ENCODE results near the gene MCF2L2. TPM values are rescaled to one million over a fixed set of nuclear protein-coding genes. Genes with fewer than 3 reads are reported as not detected.

MCF2L2 gene
- total RNA-seq, 1 experiment from 2014 or later, result 3.9 TPM

- ChIA-PET POLR2A (no interaction called here), CTCF (interaction anchor here (0.7 kb wide), 1 partner anchor 44 kb away, joined by 4 read pairs; no protein-coding TSS in a partner anchor)
- H3K9me3 ChIP-seq, result no peaks in the 10 kb centered on the region
- no peak overlapping the region for H3K27ac Mint-ChIP-seq (ENCODE audit: unreplicated experiment)
- no peak overlapping the region for H3K4me3 Mint-ChIP-seq (ENCODE audit: unreplicated experiment)
- no peak for TF ChIP-seq CTCF (IDR thresholded peaks at IDR 0.05; ENCODE audit: insufficient read depth in 1 of 2, low read depth in 1 of 2, low read length in 1 of 2, severe bottlenecking in 1 of 2, unreplicated experiment in 1 of 2)
- no peaks in the 10 kb centered on the region for H3K27me3 ChIP-seq (replicated peaks; ENCODE audit: control insufficient read depth, insufficient read depth, low read length)
- no TSS peak for BruUV-seq (replicated peaks)
- H3K27me3 Mint-ChIP-seq (ENCODE audit: insufficient read depth, unreplicated experiment), result no peaks in the 10 kb centered on the region
- no peaks in the 10 kb centered on the region for H3K36me3 Mint-ChIP-seq (ENCODE audit: insufficient read depth, unreplicated experiment)
- intact Hi-C loops (cut with micrococcal nuclease; ENCODE audit: unreplicated experiment), result no loop called here
- H3K9me3 Mint-ChIP-seq (ENCODE audit: unreplicated experiment), result no peaks in the 10 kb centered on the region
- no peak overlapping the region for H3K4me3 ChIP-seq (ENCODE audit: low read depth, low read length)
- no peak for DNase-seq
- H3K36me3 ChIP-seq (ENCODE audit: control insufficient read depth, insufficient read depth, low read length), result no peaks in the 10 kb centered on the region; the same call in 1 of the 2 replicates
- 0 out of 2 replicates have a peak, but pooled peaks cover 4% of the 10 kb centered on the region for H3K4me1 ChIP-seq
- peaks cover 12% of the 10 kb centered on the region for H3K4me1 Mint-ChIP-seq (ENCODE audit: low read depth, unreplicated experiment)
Observed at GRCh38 chr3:183378545-183378944, 49.9 kb downstream of the MCF2L2 start.

- Mint-ChIP-seq H3K9me3 (ENCODE audit: unreplicated experiment) (no peaks in the 10 kb centered on the region), H3K4me3 (ENCODE audit: unreplicated experiment) (no peak overlapping the region), H3K27me3 (ENCODE audit: insufficient read depth, unreplicated experiment) (no peaks in the 10 kb centered on the region), H3K36me3 (ENCODE audit: insufficient read depth, unreplicated experiment) (no peaks in the 10 kb centered on the region), H3K27ac (ENCODE audit: unreplicated experiment) (no peak overlapping the region), H3K4me1 (ENCODE audit: low read depth, unreplicated experiment) (peaks cover 12% of the 10 kb centered on the region)
- TF ChIP-seq CTCF (IDR thresholded peaks at IDR 0.05; ENCODE audit: insufficient read depth in 1 of 2, low read depth in 1 of 2, low read length in 1 of 2, severe bottlenecking in 1 of 2, unreplicated experiment in 1 of 2), result no peak
- ChIA-PET POLR2A (no interaction called here), CTCF (no interaction called here)
- BruUV-seq (replicated peaks), result no TSS peak
- Histone ChIP-seq H3K4me3 (ENCODE audit: low read depth, low read length) (no peak overlapping the region), H3K36me3 (ENCODE audit: control insufficient read depth, insufficient read depth, low read length) (no peaks in the 10 kb centered on the region; the same call in 1 of the 2 replicates), H3K4me1 (0 out of 2 replicates have a peak, but pooled peaks cover 4% of the 10 kb centered on the region), H3K27me3 (replicated peaks; ENCODE audit: control insufficient read depth, insufficient read depth, low read length) (no peaks in the 10 kb centered on the region), H3K9me3 (no peaks in the 10 kb centered on the region)
- no peak for DNase-seq
- intact Hi-C loops (cut with micrococcal nuclease; ENCODE audit: unreplicated experiment), result no loop called here
Observed at GRCh38 chr3:183378008-183378407, 50.4 kb downstream of the MCF2L2 start.

GRCh38 chr3:183377307-183377959 lies 51.0 kb downstream of the MCF2L2 start:
- Mint-ChIP-seq H3K4me1 (ENCODE audit: low read depth, unreplicated experiment) (peaks cover 12% of the 10 kb centered on the region), H3K4me3 (ENCODE audit: unreplicated experiment) (no peak overlapping the region), H3K27ac (ENCODE audit: unreplicated experiment) (no peak overlapping the region), H3K27me3 (ENCODE audit: insufficient read depth, unreplicated experiment) (no peaks in the 10 kb centered on the region), H3K9me3 (ENCODE audit: unreplicated experiment) (no peaks in the 10 kb centered on the region), H3K36me3 (ENCODE audit: insufficient read depth, unreplicated experiment) (no peaks in the 10 kb centered on the region)
- no TSS peak for BruUV-seq (replicated peaks)
- H3K4me3 ChIP-seq (ENCODE audit: low read depth, low read length), result no peak overlapping the region
- CTCF ChIA-PET, result no interaction called here
- H3K9me3 ChIP-seq, result no peaks in the 10 kb centered on the region
- POLR2A ChIA-PET, result no interaction called here
- 0 out of 2 replicates have a peak, but pooled peaks cover 4% of the 10 kb centered on the region for H3K4me1 ChIP-seq
- no peaks in the 10 kb centered on the region; the same call in 1 of the 2 replicates for H3K36me3 ChIP-seq (ENCODE audit: control insufficient read depth, insufficient read depth, low read length)
- no peaks in the 10 kb centered on the region for H3K27me3 ChIP-seq (replicated peaks; ENCODE audit: control insufficient read depth, insufficient read depth, low read length)
- no peak for DNase-seq
- intact Hi-C loops (cut with micrococcal nuclease; ENCODE audit: unreplicated experiment), result no loop called here
- no peak for TF ChIP-seq CTCF (IDR thresholded peaks at IDR 0.05; ENCODE audit: insufficient read depth in 1 of 2, low read depth in 1 of 2, low read length in 1 of 2, severe bottlenecking in 1 of 2, unreplicated experiment in 1 of 2)

Measured in Caco-2 (cell line).